ENCODE results near the gene PAX2. TPM values are rescaled to one million over a fixed set of nuclear protein-coding genes. Genes with fewer than 3 reads are reported as not detected.
A peak's percentile ranks its signal among the peaks of the same experiment; 100 is the strongest.

Gene PAX2
- total and polyA plus RNA-seq, 2 donors from 2014 or later = 28.3 to 102 TPM

- no peaks in the 10 kb centered on the region for H3K36me3 ChIP-seq (ENCODE audit: control insufficient read depth in 2 of 3, insufficient read depth in 3 of 3, low read length in 3 of 3)
- DNase-seq (peak; percentile 89 to 93 (median 90)), FAIRE-seq (no peak)
- H3K9me3 ChIP-seq (ENCODE audit: control insufficient read depth in 2 of 3, insufficient read depth in 1 of 3, low read length in 3 of 3) = no peaks in the 10 kb centered on the region
- peak overlapping the region; percentile 36 to 58 (median 55) for H3K4me3 ChIP-seq (ENCODE audit: low read length in 3 of 3)
- intact Hi-C loops (cut with DNase I) = no loop called here
- peak; percentile 43 for TF ChIP-seq CTCF (IDR thresholded peaks at IDR 0.05; ENCODE audit: borderline replicate concordance, extremely low read depth, insufficient read depth)
- H3K27ac ChIP-seq (ENCODE audit: low read depth in 2 of 2, low read length in 2 of 2) = peak overlapping the region; percentile 96 to 98
- peaks cover 6 to 39% (median 21%) of the 10 kb centered on the region in 3 donors for H3K4me1 ChIP-seq (ENCODE audit: control insufficient read depth in 2 of 3, insufficient read depth in 2 of 3, low read depth in 1 of 3, low read length in 3 of 3)
- H3K9ac ChIP-seq (ENCODE audit: low read length in 3 of 3) = peak overlapping the region in 1 of 3 donors; percentile 34
- H3K27me3 ChIP-seq (ENCODE audit: control insufficient read depth, insufficient read depth, low read length) = peaks cover 4% of the 10 kb centered on the region
These were observed 16.2 kb upstream of the PAX2 start for GRCh38 chr10:100728928-100729861.

- Histone ChIP-seq H3K27me3 (ENCODE audit: control insufficient read depth, insufficient read depth, low read length) (peaks cover 4% of the 10 kb centered on the region), H3K27ac (ENCODE audit: low read depth in 2 of 2, low read length in 2 of 2) (peak overlapping the region; percentile 96 to 98), H3K9me3 (ENCODE audit: control insufficient read depth in 2 of 3, insufficient read depth in 1 of 3, low read length in 3 of 3) (no peaks in the 10 kb centered on the region), H3K36me3 (ENCODE audit: control insufficient read depth in 2 of 3, insufficient read depth in 3 of 3, low read length in 3 of 3) (no peaks in the 10 kb centered on the region), H3K4me3 (ENCODE audit: low read length in 3 of 3) (peak overlapping the region; percentile 55 to 65 (median 58)), H3K4me1 (ENCODE audit: control insufficient read depth in 2 of 3, insufficient read depth in 2 of 3, low read depth in 1 of 3, low read length in 3 of 3) (peaks cover 6 to 42% (median 28%) of the 10 kb centered on the region in 3 donors), H3K9ac (ENCODE audit: low read length in 3 of 3) (peak overlapping the region; percentile 29 to 46 (median 36))
- no peak for TF ChIP-seq CTCF (IDR thresholded peaks at IDR 0.05; ENCODE audit: borderline replicate concordance, extremely low read depth, insufficient read depth)
- intact Hi-C loops (cut with DNase I) = no loop called here
- no peak for FAIRE-seq
- peak in 2 of 5 donors; percentile 62 to 81 for DNase-seq
These were observed 15.3 kb upstream of the PAX2 start for GRCh38 chr10:100729862-100730724.

GRCh38 chr10:100730725-100731406 is 14.5 kb upstream of the PAX2 start:
- Histone ChIP-seq H3K27ac (ENCODE audit: low read depth in 2 of 2, low read length in 2 of 2) (peak overlapping the region; percentile 96 to 98), H3K36me3 (ENCODE audit: control insufficient read depth in 2 of 3, insufficient read depth in 3 of 3, low read length in 3 of 3) (no peaks in the 10 kb centered on the region), H3K4me3 (ENCODE audit: low read length in 3 of 3) (peak overlapping the region; percentile 33 to 58 (median 51)), H3K9me3 (ENCODE audit: control insufficient read depth in 2 of 3, insufficient read depth in 1 of 3, low read length in 3 of 3) (no peaks in the 10 kb centered on the region), H3K27me3 (ENCODE audit: control insufficient read depth, insufficient read depth, low read length) (peaks cover 5% of the 10 kb centered on the region), H3K4me1 (ENCODE audit: control insufficient read depth in 2 of 3, insufficient read depth in 2 of 3, low read depth in 1 of 3, low read length in 3 of 3) (peaks cover 6 to 42% (median 29%) of the 10 kb centered on the region in 3 donors), H3K9ac (ENCODE audit: low read length in 3 of 3) (peak overlapping the region in 1 of 3 donors; percentile 46)
- FAIRE-seq = no peak
- DNase-seq = peak; percentile 93 to 94 (median 94)
- intact Hi-C loops (cut with DNase I) = no loop called here
- no peak for TF ChIP-seq CTCF (IDR thresholded peaks at IDR 0.05; ENCODE audit: borderline replicate concordance, extremely low read depth, insufficient read depth)
